HL-60/S4 treated with retinoic acid at 250 ng/mL for 4 days and 3 days (cell line): ENCODE data around the gene PEX11G.

Source experiments
- in situ Hi-C: fragments of 300-500 bp; cut with MboI; formaldehyde crosslinking; loops from 2 replicates; pipeline ENCODE4 v1.7.0; 2022; ENCODE audit warnings: low sequenced_read_pairs

PEX11G gene

GRCh38 chr19:7488736-7489353 is at the start of gene PEX11G:
TSS of gene PEX11G (minus strand) at chr19:7489035. CDS start at chr19:7489010, 25 bp downstream.
- in situ Hi-C loops, result no loop called here

GRCh38 chr19:7535998-7536695 is 47.3 kb upstream of the PEX11G start:
- in situ Hi-C loops, result no loop called here

DNA sequence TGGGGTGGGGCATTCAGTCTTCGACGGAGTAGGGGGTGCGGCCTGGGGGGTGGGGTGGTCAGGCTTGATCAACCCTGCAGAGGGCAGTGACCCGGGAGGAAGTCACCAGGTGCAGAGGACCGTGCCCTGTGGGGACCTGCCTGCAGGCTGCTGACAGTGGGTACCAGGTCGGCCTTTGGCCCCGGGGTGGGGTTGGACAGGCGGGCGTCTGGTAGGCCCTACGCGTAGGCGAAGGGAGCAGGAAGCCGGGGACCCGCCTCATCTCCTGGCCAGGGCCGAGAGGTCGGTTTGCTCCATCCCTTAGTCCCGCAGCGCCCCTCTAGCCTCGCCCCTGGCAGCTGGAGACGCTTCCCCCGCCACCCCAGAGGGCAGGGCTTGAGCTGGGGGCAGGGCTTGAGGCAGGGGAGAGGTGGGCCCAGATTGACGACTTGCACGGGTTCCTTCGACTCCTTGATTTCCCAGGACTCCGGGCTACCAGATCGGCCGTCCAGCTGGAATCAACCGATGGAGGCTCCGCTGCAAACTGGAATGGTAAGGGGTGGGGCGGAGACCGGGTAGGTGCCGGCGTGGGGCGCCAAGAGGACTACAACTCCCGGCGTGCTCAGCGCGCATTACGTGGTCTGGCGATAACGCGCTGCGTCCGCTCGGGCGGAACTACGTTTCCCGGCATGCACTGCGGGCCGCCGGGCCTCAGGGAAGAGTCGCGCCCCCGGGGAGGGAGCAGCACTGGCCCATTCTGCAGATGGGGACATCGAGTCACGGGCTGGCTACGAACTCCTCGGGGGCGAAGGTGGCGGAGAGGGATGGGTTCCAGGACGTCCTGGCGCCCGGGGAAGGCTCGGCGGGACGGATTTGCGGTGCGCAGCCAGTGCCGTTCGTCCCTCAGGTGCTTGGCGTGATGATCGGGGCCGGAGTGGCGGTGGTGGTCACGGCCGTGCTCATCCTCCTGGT is 46.5 kb upstream of the PEX11G start, which contains the start of gene PNPLA6:
PNPLA6 (plus strand) TSS at position 671 of the 951 bp plus-strand sequence; CDS start at position 743, 72 bp downstream.
- in situ Hi-C loops, result no loop called here

GRCh38 chr19:7534531-7535046 is 45.8 kb upstream of the PEX11G start:
- in situ Hi-C loops, result no loop called here

DNA sequence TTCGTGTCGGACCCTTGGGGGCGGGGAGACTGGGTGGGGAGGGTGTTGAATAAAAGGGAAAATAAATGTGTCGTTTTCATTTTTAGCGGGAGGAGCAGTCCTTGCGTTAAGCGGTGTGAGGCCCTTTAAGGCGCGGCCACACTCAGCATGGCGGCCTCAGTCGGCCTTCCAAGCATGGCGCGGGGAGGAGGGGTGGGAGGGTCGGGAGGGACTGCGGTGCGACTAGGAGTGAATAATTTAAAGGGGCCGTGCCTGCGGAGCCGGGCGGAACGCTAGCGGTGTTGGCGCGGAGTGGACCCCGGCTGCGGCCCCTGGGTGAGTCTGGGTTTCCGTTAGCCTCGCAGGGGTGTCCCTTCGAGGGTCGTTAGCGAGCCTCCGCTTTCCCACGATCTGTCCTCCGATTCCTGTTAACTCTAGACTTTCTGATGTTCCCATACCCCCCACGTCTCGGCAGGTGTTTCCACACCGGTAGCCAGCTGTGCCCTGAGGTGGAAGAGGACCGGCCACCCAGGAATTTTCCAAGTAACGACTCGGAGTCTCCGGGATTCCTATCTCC is 45.2 kb upstream of the PEX11G start:
- in situ Hi-C loops, result no loop called here

- in situ Hi-C loops, result no loop called here
These were observed 44.5 kb upstream of the PEX11G start for GRCh38 chr19:7533281-7533885.

- in situ Hi-C loops, result no loop called here
These were observed 41.0 kb upstream of the PEX11G start for GRCh38 chr19:7529610-7530490.

DNA sequence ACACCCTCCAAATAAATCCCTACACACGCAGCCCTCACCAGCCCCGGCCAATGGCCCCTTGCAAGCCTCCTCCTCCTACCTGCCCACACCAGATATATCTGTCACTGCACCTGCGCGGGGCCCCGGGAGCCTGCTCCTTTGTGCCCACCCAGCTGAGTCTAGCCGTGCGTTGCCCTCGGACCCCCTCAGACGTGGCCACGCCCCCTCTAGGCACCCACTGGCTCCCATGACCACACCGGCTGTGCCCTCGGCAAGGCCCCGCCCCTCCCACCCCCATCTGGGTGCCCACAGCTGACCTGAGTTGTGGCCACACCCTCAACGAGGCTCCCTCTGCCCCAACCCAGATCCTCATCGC is 40.4 kb upstream of the PEX11G start:
- in situ Hi-C loops, result no loop called here

GRCh38 chr19:7528522-7529245 is 39.8 kb upstream of the PEX11G start:
- in situ Hi-C loops, result no loop called here

DNA sequence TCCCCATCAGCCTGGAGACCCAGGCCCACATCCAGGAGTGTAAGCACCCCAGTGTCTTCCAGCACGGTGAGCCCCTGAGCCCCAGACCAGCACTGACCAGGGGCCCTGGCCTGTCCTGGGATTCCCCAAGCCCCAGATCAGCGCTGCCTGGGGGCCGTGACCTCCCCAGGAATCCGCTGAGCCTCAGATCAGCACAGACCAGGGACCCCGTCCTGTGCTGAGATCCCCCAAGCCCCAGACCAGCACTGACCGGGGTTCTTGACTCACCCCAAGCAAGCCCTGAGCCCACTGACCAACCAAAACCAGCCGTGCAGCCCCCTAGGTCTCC is 39.3 kb upstream of the PEX11G start:
- in situ Hi-C loops, result no loop called here

DNA sequence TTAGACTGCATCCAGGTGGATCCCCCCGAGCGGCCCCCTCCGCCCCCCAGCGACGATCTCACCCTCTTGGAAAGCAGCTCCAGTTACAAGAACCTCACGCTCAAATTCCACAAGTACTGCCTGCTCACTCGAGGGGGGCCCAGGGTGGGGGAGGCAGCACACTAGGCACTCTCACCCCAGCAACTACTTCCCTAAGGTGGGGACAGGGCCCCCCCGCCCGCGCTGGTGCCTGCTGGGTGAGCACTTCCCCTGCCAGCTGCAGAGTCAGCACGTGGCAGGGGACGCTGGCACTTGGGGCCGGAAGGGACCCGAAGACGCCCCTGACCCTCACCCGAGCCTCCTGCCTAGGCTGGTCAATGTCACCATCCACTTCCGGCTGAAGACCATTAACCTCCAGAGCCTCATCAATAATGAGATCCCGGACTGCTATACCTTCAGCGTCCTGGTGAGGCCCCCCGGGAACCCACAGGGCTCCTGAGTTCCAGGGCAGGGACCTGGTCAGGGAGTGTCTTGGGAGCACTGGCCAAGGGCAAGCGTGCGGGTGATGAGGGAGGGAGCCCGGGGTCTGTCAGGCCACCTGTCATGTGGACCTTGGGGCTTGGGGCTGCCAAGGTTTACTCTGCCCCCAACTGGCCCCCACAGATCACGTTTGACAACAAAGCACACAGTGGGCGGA is 38.8 kb upstream of the PEX11G start:
- in situ Hi-C loops, result no loop called here

DNA sequence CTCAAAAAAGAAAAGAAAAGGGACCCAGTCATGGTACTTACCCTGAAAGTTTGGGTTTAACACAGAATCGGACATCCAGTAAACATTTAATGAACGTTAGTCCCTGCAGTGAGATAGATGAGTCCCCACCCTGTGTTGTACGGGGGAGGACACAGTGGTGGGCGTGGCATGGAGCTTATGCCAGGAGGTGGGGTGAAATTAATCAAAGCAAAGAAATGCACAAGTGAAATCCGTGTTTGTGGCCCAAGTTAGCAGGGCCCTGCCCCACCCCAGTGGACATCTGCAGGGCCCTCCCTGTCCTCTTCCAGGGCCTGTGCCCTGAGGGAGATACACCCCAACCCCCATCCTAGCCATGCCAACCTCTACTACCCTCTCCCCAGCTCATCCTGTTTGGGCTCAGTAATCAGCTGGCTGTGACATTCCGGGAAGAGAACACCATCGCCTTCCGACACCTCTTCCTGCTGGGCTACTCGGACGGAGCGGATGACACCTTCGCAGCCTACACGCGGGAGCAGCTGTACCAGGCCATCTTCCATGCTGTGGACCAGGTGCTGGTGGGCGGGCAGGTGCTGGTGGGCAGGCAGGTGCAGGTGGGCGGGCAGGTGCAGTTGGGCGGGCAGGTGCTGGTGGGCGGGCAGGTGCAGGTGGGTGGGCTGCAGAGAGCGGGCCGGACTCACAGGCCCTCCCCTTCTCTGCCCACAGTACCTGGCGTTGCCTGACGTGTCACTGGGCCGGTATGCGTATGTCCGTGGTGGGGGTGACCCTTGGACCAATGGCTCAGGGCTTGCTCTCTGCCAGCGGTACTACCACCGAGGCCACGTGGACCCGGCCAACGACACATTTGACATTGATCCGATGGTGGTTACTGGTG is 37.5 kb upstream of the PEX11G start:
- in situ Hi-C loops, result no loop called here

GRCh38 chr19:7524992-7525739 is 36.3 kb upstream of the PEX11G start:
- in situ Hi-C loops, result no loop called here

DNA sequence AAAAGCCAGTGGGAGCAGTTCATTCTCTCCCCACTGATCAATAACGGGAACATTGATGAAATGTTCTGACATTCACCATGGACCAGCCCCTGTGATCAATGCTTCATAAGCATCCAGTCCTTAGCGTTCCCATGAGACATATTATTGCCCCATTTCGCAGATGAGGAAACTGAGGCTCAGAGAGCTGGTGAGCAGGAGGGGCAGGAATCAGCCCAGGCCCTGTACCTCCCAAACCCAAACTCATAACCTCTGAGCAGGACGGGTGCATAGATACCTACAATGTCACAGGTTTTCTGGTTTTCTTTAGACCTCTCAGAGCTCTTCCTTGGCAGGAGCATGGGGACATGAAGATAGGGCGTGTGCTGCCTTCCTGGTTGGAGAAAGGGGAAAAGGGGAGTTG is 35.7 kb upstream of the PEX11G start:
- in situ Hi-C loops, result no loop called here

- in situ Hi-C loops, result no loop called here
These were observed 34.3 kb upstream of the PEX11G start for GRCh38 chr19:7522923-7523667.
